ENCODE data around the gene RFK.

GRCh38 chr9:76423216-76424177, 29.3 kb upstream of the RFK start:
- TF ChIP-seq POLR2A (IDR thresholded peaks at IDR 0.05) (no peak), CTCF (IDR thresholded peaks at IDR 0.05) (no peak)
